PC-9 (cell line): ENCODE measurements around the gene CEACAM1. TPM values are rescaled to one million over a fixed set of nuclear protein-coding genes. Genes with fewer than 3 reads are reported as not detected.

Source experiments
- BruUV-seq: library from RNA; stranded (reverse); fragments of 400-500 nt; replicated peaks from 2 replicates; lab custom pipeline; 2021; lab: Mats Ljungman, UMichigan
- CTCF ChIA-PET: fragments of 300-600 bp; sonication (Branson Sonifier 250); formaldehyde crosslinking; loops from one replicate; lab custom pipeline; 2022; ENCODE audit warnings: antibody characterized with exemption; lab: Charles Lee
- POLR2A ChIA-PET: fragments of 300-600 bp; sonication (Branson Sonifier 250); formaldehyde crosslinking; loops from one replicate; lab custom pipeline; 2022; ENCODE audit warnings: antibody characterized with exemption; ENCODE audit not compliant: unreplicated experiment; lab: Charles Lee
- DNase-seq, 2 experiments: peaks; one replicate each; pipeline versions ENCODE4 v3.0.0 to v3.0.0-alpha.2; 2015 to 2022; ENCODE audit warnings: mixed read lengths in 1 of 2
- H2AFZ ChIP-seq: fragments of 200-600 bp; sonication (generic); 2 replicates; pipeline ENCODE4 v1.8.1; 2017; ENCODE audit warnings: antibody characterized with exemption
- H3F3A ChIP-seq: fragments of 200-600 bp; sonication (generic); 2 replicates; pipeline ENCODE4 v1.8.1; 2017; ENCODE audit warnings: antibody characterized with exemption, mild to moderate bottlenecking, low read depth; ENCODE audit not compliant: insufficient read depth
- H3K27ac ChIP-seq: fragments of 200-600 bp; sonication (generic); 2 replicates; pipeline ENCODE4 v1.6.1; 2016; ENCODE audit warnings: mixed run types
- H3K27me3 ChIP-seq: fragments of 200-600 bp; sonication (generic); 2 replicates; pipeline ENCODE4 v1.6.1; 2016; ENCODE audit warnings: low read depth, mixed run types; ENCODE audit not compliant: insufficient read depth
- H3K36me3 ChIP-seq: fragments of 200-600 bp; sonication (generic); 2 replicates; pipeline ENCODE4 v1.6.1; 2016; ENCODE audit warnings: low read depth, mixed run types
- H3K4me1 ChIP-seq: fragments of 200-600 bp; sonication (generic); replicated peaks from 2 replicates; pipeline ENCODE4 v1.6.1; 2016; ENCODE audit warnings: mixed run types; ENCODE audit not compliant: insufficient read depth
- H3K4me2 ChIP-seq: fragments of 200-600 bp; sonication (generic); 2 replicates; pipeline ENCODE4 v1.6.1; 2017; ENCODE audit warnings: mixed run types
- H3K4me3 ChIP-seq: fragments of 200-600 bp; sonication (generic); 2 replicates; pipeline ENCODE4 v1.6.1; 2016; ENCODE audit warnings: mixed run types
- H3K79me2 ChIP-seq: fragments of 200-600 bp; sonication (generic); 2 replicates; pipeline ENCODE4 v1.6.1; 2017; ENCODE audit warnings: low read depth, mixed run types
- H3K9me2 ChIP-seq: fragments of 200-600 bp; sonication (generic); 2 replicates; pipeline ENCODE4 v1.8.1; 2017; ENCODE audit warnings: mild to moderate bottlenecking; ENCODE audit not compliant: insufficient read depth
- H3K9me3 ChIP-seq: fragments of 200-600 bp; sonication (generic); 2 replicates; pipeline ENCODE4 v1.8.1; 2016; ENCODE audit warnings: low read depth; ENCODE audit not compliant: insufficient read depth
- H4K20me1 ChIP-seq: fragments of 200-600 bp; sonication (generic); 2 replicates; pipeline ENCODE4 v1.8.1; 2017; ENCODE audit not compliant: insufficient read depth
- CTCF ChIP-seq: fragments of 200-600 bp; sonication (generic); conservative IDR thresholded peaks from 2 replicates; pipeline ENCODE4 v1.6.1; 2017; ENCODE audit warnings: mixed run types, antibody characterized with exemption, mild to moderate bottlenecking, moderate library complexity
- EZH2 ChIP-seq: fragments of 200-600 bp; sonication (generic); IDR thresholded peaks from 2 replicates; pipeline ENCODE4 v1.8.0; 2017; ENCODE audit warnings: antibody characterized with exemption, low read depth
- intact Hi-C: fragments of 100-400 bp; cut with micrococcal nuclease; formaldehyde crosslinking; loops from one replicate; pipeline ENCODE4 v1.10.0; 2022; ENCODE audit not compliant: unreplicated experiment
- total RNA-seq: library from RNA; stranded (reverse); gene quantifications from 2 replicates; pipeline ENCODE4 v1.2.3, GENCODE V29; 2021

Gene CEACAM1
- total RNA-seq, 1 experiment from 2014 or later: 1.6 TPM

- BruUV-seq: no TSS peak
- intact Hi-C loops: no loop called here
- no peaks in the 10 kb centered on the region for H4K20me1 ChIP-seq
- H2AFZ ChIP-seq: no peak overlapping the region
- H3K27me3 ChIP-seq: no peaks in the 10 kb centered on the region
- no peaks in the 10 kb centered on the region for H3K9me2 ChIP-seq
- DNase-seq: no peak
- ChIA-PET POLR2A (no interaction called here), CTCF (no interaction called here)
- H3K4me1 ChIP-seq: no peaks in the 10 kb centered on the region
- no peaks in the 10 kb centered on the region for H3K9me3 ChIP-seq
- no peak for TF ChIP-seq CTCF
- TF ChIP-seq EZH2: no peak
- no peaks in the 10 kb centered on the region for H3K79me2 ChIP-seq
- no peak overlapping the region for H3K4me3 ChIP-seq
- H3K27ac ChIP-seq: no peak overlapping the region
- no peaks in the 10 kb centered on the region for H3K36me3 ChIP-seq
- no peak overlapping the region for H3K4me2 ChIP-seq
- no peaks in the 10 kb centered on the region for H3F3A ChIP-seq
Measured at GRCh38 chr19:42519108-42519507, 9.2 kb downstream of the CEACAM1 start.

- no peak overlapping the region for H2AFZ ChIP-seq
- POLR2A ChIA-PET: no interaction called here
- H3K4me3 ChIP-seq: no peak overlapping the region
- TF ChIP-seq EZH2 (no peak), CTCF (no peak)
- H3K9me2 ChIP-seq: no peaks in the 10 kb centered on the region
- no peak overlapping the region for H3K4me2 ChIP-seq
- H3K27ac ChIP-seq: no peak overlapping the region
- H3K79me2 ChIP-seq: no peaks in the 10 kb centered on the region
- no peaks in the 10 kb centered on the region for H3F3A ChIP-seq
- intact Hi-C loops: no loop called here
- H3K36me3 ChIP-seq: no peaks in the 10 kb centered on the region
- no peak for DNase-seq
- H3K27me3 ChIP-seq: no peaks in the 10 kb centered on the region
- no TSS peak for BruUV-seq
- no peaks in the 10 kb centered on the region for H3K9me3 ChIP-seq
- no peaks in the 10 kb centered on the region for H3K4me1 ChIP-seq
- CTCF ChIA-PET: no interaction called here
- H4K20me1 ChIP-seq: no peaks in the 10 kb centered on the region
Measured at GRCh38 chr19:42516771-42517170, 11.5 kb downstream of the CEACAM1 start.

DNA sequence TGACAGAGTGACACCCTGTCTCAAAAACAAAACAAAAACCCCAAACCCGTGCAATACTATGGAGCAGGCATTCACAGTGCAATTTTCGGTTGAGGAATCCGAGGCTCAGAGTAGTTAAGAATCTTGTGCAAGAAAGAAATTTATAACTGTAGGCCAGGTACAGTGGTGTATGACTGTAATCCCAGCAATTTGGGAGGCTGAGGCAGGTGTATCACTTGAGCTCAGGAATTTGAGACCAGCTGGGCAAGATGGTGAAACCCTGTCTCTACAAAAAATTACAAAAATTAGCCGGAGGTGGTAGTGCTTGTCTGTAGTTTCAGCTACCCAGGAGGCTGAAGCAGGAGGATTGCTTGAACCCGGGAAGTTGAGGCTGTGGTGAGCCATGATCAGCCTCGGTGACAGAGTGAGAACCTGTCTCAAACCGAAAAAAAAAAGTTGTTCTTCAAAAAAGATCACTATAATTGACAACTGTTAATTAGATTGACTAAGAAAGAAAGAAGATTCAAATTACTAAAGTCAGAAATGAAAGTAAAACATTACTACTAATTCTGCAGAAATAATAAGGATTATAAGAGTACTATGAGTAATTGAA, 12.9 kb downstream of the CEACAM1 start:
- POLR2A ChIA-PET: no interaction called here
- no peaks in the 10 kb centered on the region for H3K9me2 ChIP-seq
- H4K20me1 ChIP-seq: no peaks in the 10 kb centered on the region

More for the DNA sequence above, 12.9 kb downstream of the CEACAM1 start:
- Histone ChIP-seq H3K27ac (no peak overlapping the region), H3K79me2 (no peaks in the 10 kb centered on the region), H2AFZ (no peak overlapping the region), H3K27me3 (no peaks in the 10 kb centered on the region), H3F3A (no peaks in the 10 kb centered on the region), H3K4me3 (no peak overlapping the region), H3K9me3 (no peaks in the 10 kb centered on the region), H3K4me2 (no peak overlapping the region), H3K36me3 (no peaks in the 10 kb centered on the region), H3K4me1 (no peaks in the 10 kb centered on the region)
- intact Hi-C loops: no loop called here
- no TSS peak for BruUV-seq
- TF ChIP-seq CTCF: no peak
- no peak for TF ChIP-seq EZH2
- CTCF ChIA-PET: no interaction called here
- no peak for DNase-seq
